ENCODE data around the gene WDR45B. TPM values are rescaled to one million over a fixed set of nuclear protein-coding genes. Genes with fewer than 3 reads are reported as not detected.

The WDR45B gene
- total RNA-seq, 1 donor from 2014 or later: 63.1 TPM

GRCh38 chr17:82608816-82609215, 39.4 kb downstream of the WDR45B start:
- Mint-ChIP-seq H3K36me3 (ENCODE audit: low read depth) (peaks cover 52% of the 10 kb centered on the region), H3K4me3 (ENCODE audit: low read depth) (no peak overlapping the region), H3K27ac (no peak overlapping the region), H3K27me3 (ENCODE audit: low read depth) (no peaks in the 10 kb centered on the region), H3K9me3 (no peaks in the 10 kb centered on the region), H3K4me1 (ENCODE audit: low read depth) (peaks cover 5% of the 10 kb centered on the region)
- intact Hi-C loops (cut with micrococcal nuclease): no loop called here
- no peak for DNase-seq (ENCODE audit: low spot score)

GRCh38 chr17:82605939-82606600, 42.2 kb downstream of the WDR45B start:
- intact Hi-C loops (cut with micrococcal nuclease): no loop called here
- Mint-ChIP-seq H3K4me1 (ENCODE audit: low read depth) (peaks cover 14% of the 10 kb centered on the region), H3K4me3 (ENCODE audit: low read depth) (no peak overlapping the region), H3K27me3 (ENCODE audit: low read depth) (no peaks in the 10 kb centered on the region), H3K9me3 (no peaks in the 10 kb centered on the region), H3K27ac (no peak overlapping the region), H3K36me3 (ENCODE audit: low read depth) (peaks cover 69% of the 10 kb centered on the region)
- DNase-seq (ENCODE audit: low spot score): no peak

- peaks cover 14% of the 10 kb centered on the region for H3K4me1 Mint-ChIP-seq (ENCODE audit: low read depth)
- no peaks in the 10 kb centered on the region for H3K27me3 Mint-ChIP-seq (ENCODE audit: low read depth)
- peaks cover 67% of the 10 kb centered on the region for H3K36me3 Mint-ChIP-seq (ENCODE audit: low read depth)
- H3K27ac Mint-ChIP-seq: peak overlapping the region; percentile 83
- no peak for DNase-seq (ENCODE audit: low spot score)
- intact Hi-C loops (cut with micrococcal nuclease): no loop called here
- H3K4me3 Mint-ChIP-seq (ENCODE audit: low read depth): no peak overlapping the region
- H3K9me3 Mint-ChIP-seq: no peaks in the 10 kb centered on the region
Measured at GRCh38 chr17:82604532-82604931, 43.7 kb downstream of the WDR45B start.

- H3K36me3 Mint-ChIP-seq (ENCODE audit: low read depth): peaks cover 66% of the 10 kb centered on the region
- H3K4me1 Mint-ChIP-seq (ENCODE audit: low read depth): peaks cover 14% of the 10 kb centered on the region
- no peaks in the 10 kb centered on the region for H3K9me3 Mint-ChIP-seq
- DNase-seq (ENCODE audit: low spot score): peak; percentile 49
- H3K27me3 Mint-ChIP-seq (ENCODE audit: low read depth): no peaks in the 10 kb centered on the region
- no peak overlapping the region for H3K4me3 Mint-ChIP-seq (ENCODE audit: low read depth)
- intact Hi-C loops (cut with micrococcal nuclease): no loop called here
- peak overlapping the region; percentile 83 for H3K27ac Mint-ChIP-seq
Measured at GRCh38 chr17:82603981-82604448, 44.2 kb downstream of the WDR45B start.

- intact Hi-C loops (cut with micrococcal nuclease): no loop called here
- Mint-ChIP-seq H3K27ac (peak overlapping the region; percentile 83), H3K9me3 (no peaks in the 10 kb centered on the region), H3K4me1 (ENCODE audit: low read depth) (peaks cover 14% of the 10 kb centered on the region), H3K36me3 (ENCODE audit: low read depth) (peaks cover 65% of the 10 kb centered on the region), H3K4me3 (ENCODE audit: low read depth) (no peak overlapping the region), H3K27me3 (ENCODE audit: low read depth) (no peaks in the 10 kb centered on the region)
- no peak for DNase-seq (ENCODE audit: low spot score)
Measured at GRCh38 chr17:82602986-82603710, 45.1 kb downstream of the WDR45B start.

- Mint-ChIP-seq H3K9me3 (no peaks in the 10 kb centered on the region), H3K4me3 (ENCODE audit: low read depth) (no peak overlapping the region), H3K36me3 (ENCODE audit: low read depth) (peaks cover 66% of the 10 kb centered on the region), H3K27me3 (ENCODE audit: low read depth) (no peaks in the 10 kb centered on the region), H3K27ac (no peak overlapping the region), H3K4me1 (ENCODE audit: low read depth) (peaks cover 14% of the 10 kb centered on the region)
- intact Hi-C loops (cut with micrococcal nuclease): no loop called here
- no peak for DNase-seq (ENCODE audit: low spot score)
Measured at GRCh38 chr17:82602487-82602886, 45.8 kb downstream of the WDR45B start.

- H3K36me3 Mint-ChIP-seq (ENCODE audit: low read depth): peaks cover 71% of the 10 kb centered on the region
- H3K4me3 Mint-ChIP-seq (ENCODE audit: low read depth): no peak overlapping the region
- H3K9me3 Mint-ChIP-seq: no peaks in the 10 kb centered on the region
Measured at GRCh38 chr17:82601447-82602000, 46.7 kb downstream of the WDR45B start.

GRCh38 chr17:82600731-82601446, 47.4 kb downstream of the WDR45B start:
- intact Hi-C loops (cut with micrococcal nuclease): no loop called here
- Mint-ChIP-seq H3K27me3 (ENCODE audit: low read depth) (no peaks in the 10 kb centered on the region), H3K36me3 (ENCODE audit: low read depth) (peaks cover 71% of the 10 kb centered on the region), H3K27ac (no peak overlapping the region), H3K4me1 (ENCODE audit: low read depth) (peaks cover 14% of the 10 kb centered on the region), H3K4me3 (ENCODE audit: low read depth) (no peak overlapping the region), H3K9me3 (no peaks in the 10 kb centered on the region)
- no peak for DNase-seq (ENCODE audit: low spot score)

More at GRCh38 chr17:82601447-82602000, 46.7 kb downstream of the WDR45B start:
- no peak for DNase-seq (ENCODE audit: low spot score)
- Mint-ChIP-seq H3K27me3 (ENCODE audit: low read depth) (no peaks in the 10 kb centered on the region), H3K27ac (no peak overlapping the region), H3K4me1 (ENCODE audit: low read depth) (peaks cover 14% of the 10 kb centered on the region)
- intact Hi-C loops (cut with micrococcal nuclease): no loop called here

- Mint-ChIP-seq H3K27me3 (ENCODE audit: low read depth) (no peaks in the 10 kb centered on the region), H3K36me3 (ENCODE audit: low read depth) (peaks cover 62% of the 10 kb centered on the region), H3K27ac (no peak overlapping the region), H3K9me3 (no peaks in the 10 kb centered on the region), H3K4me3 (ENCODE audit: low read depth) (no peak overlapping the region), H3K4me1 (ENCODE audit: low read depth) (peaks cover 14% of the 10 kb centered on the region)
- DNase-seq (ENCODE audit: low spot score): no peak
- intact Hi-C loops (cut with micrococcal nuclease): no loop called here
Measured at GRCh38 chr17:82599674-82600661, 48.3 kb downstream of the WDR45B start.

GRCh38 chr17:82598256-82599119, 49.8 kb downstream of the WDR45B start:
- no peak overlapping the region for H3K27ac Mint-ChIP-seq
- H3K4me1 Mint-ChIP-seq (ENCODE audit: low read depth): peaks cover 15% of the 10 kb centered on the region
- H3K4me3 Mint-ChIP-seq (ENCODE audit: low read depth): no peak overlapping the region
- peaks cover 63% of the 10 kb centered on the region for H3K36me3 Mint-ChIP-seq (ENCODE audit: low read depth)
- DNase-seq (ENCODE audit: low spot score): no peak
- H3K27me3 Mint-ChIP-seq (ENCODE audit: low read depth): no peaks in the 10 kb centered on the region
- no peaks in the 10 kb centered on the region for H3K9me3 Mint-ChIP-seq
- intact Hi-C loops (cut with micrococcal nuclease): no loop called here

GRCh38 chr17:82596837-82597672, 51.2 kb downstream of the WDR45B start:
- H3K27ac Mint-ChIP-seq: no peak overlapping the region
- peaks cover 22% of the 10 kb centered on the region for H3K4me1 Mint-ChIP-seq (ENCODE audit: low read depth)
- intact Hi-C loops (cut with micrococcal nuclease): no loop called here
- no peak overlapping the region for H3K4me3 Mint-ChIP-seq (ENCODE audit: low read depth)
- H3K9me3 Mint-ChIP-seq: no peaks in the 10 kb centered on the region
- peaks cover 56% of the 10 kb centered on the region for H3K36me3 Mint-ChIP-seq (ENCODE audit: low read depth)
- H3K27me3 Mint-ChIP-seq (ENCODE audit: low read depth): no peaks in the 10 kb centered on the region
- DNase-seq (ENCODE audit: low spot score): no peak
